Adrenal gland (tissue), 12 donors: ENCODE measurements around the gene RBM27. TPM values are rescaled to one million over a fixed set of nuclear protein-coding genes. Genes with fewer than 3 reads are reported as not detected.

Source experiments
- DNase-seq, 7 donors: peaks; one replicate each; pipeline ENCODE4 v3.0.0-alpha.2; 2019 to 2020
- H3K27ac ChIP-seq, 5 donors: fragments of 200-600 bp; sonication (generic) in 4 of 5; 1 replicate in 3 of 5; 2 replicates in 2 of 5; pipeline versions ENCODE4 v1.5.1 to v1.8.0; 2016 to 2020; ENCODE audit warnings: mild to moderate bottlenecking in 1 of 5
- H3K27me3 ChIP-seq: fragments of 200-600 bp; 2 replicates; pipeline ENCODE4 v1.8.0; 2021
- H3K36me3 ChIP-seq, 2 donors: fragments of 200-600 bp; replicated peaks in 1 of 2; 1 replicate in 1 of 2; 2 replicates in 1 of 2; pipeline versions ENCODE4 v1.5.1 to v1.8.0; 2018 to 2022
- H3K4me1 ChIP-seq, 2 donors: fragments of 200-600 bp; replicated peaks in 1 of 2; 1 replicate in 1 of 2; 2 replicates in 1 of 2; pipeline versions ENCODE4 v1.5.1 to v1.8.0; 2018 to 2021
- H3K4me3 ChIP-seq, 4 donors: fragments of 200-600 bp; sonication (generic) in 3 of 4; one replicate each; pipeline ENCODE4 v1.5.1; 2016 to 2018
- H3K9me3 ChIP-seq, 3 donors: fragments of 200-600 bp; sonication (generic) in 1 of 3; replicated peaks in 1 of 3; 1 replicate in 2 of 3; 2 replicates in 1 of 3; pipeline versions ENCODE4 v1.5.1 to v1.8.0; 2016 to 2021
- CTCF ChIP-seq, 6 experiments: fragments of 450-650 bp in 4 of 6; fragments of 200-600 bp in 2 of 6; sonication (generic) in 1 of 6; IDR thresholded peaks; 1 replicate in 5 of 6; 2 replicates in 1 of 6; pipeline versions ENCODE4 v1.5.1 to v1.8.0; 2016 to 2021; ENCODE audit warnings: antibody characterized with exemption in 6 of 6, mild to moderate bottlenecking in 2 of 6, moderate library complexity in 1 of 6
- POLR2A ChIP-seq, 2 donors: fragments of 450-650 bp; IDR thresholded peaks; one replicate each; pipeline ENCODE4 v1.6.1; 2017; ENCODE audit warnings: antibody characterized with exemption in 2 of 2, mild to moderate bottlenecking in 2 of 2, moderate library complexity in 1 of 2
- WGBS, 4 donors: extraction: QIAGEN DNeasy Blood & Tissue Kit in 2 of 4; methylation state at CpG; one replicate each; pipeline versions ENCODE4 v1.1.5 to v1.1.7; 2013 to 2017; 5-methylcytosine and 5-hydroxymethylcytosine counted together
- intact Hi-C, 2 donors: fragments of 100-400 bp; cut with DNase I; formaldehyde crosslinking; loops; one replicate each; pipeline versions ENCODE4 v1.14.1 to v1.15.0; 2022 to 2023
- polyA plus RNA-seq, 3 donors: library from polyadenylated mRNA; stranded (reverse); fragments of 200-250 nt in 2 of 3; fragments of 350-450 nt in 1 of 3; fragmentation: Illumina TruSeq in 1 of 3; extraction: RNeasy Lipid Tissue Mini Kit (QIAGEN cat#74804) in 1 of 3; gene quantifications; one replicate each; pipeline ENCODE4 v1.2.3, GENCODE V29; 2013 to 2014
- total RNA-seq, 9 donors: library from RNA; depleted of rRNA in 4 of 9; stranded (reverse); fragments of >200 nt in 4 of 9; fragments of 120-200 nt in 1 of 9; fragmentation: NEBNext Ultra II Directional in 1 of 9; extraction: Animal tissue kit (Norgen Biotek cat#: 25700) in 1 of 9; gene quantifications; one replicate each; pipeline versions ENCODE4 v1.1.0 to v1.2.4, GENCODE V29; 2013 to 2023
- donor health status: healthy with polysubstance abuse.
- donor health status: Bipolar disorder and iron deficiency.
- donor health status: DM: yes; HTN: yes; CAD: no.
- donor health status: DM: no; HTN: no; CAD: no.
- donor health status: DM: no; HTN: no; CAD: no.
- donor health status: DM: yes; HTN: yes; CAD: no.

The RBM27 gene
- total and polyA plus RNA-seq, 12 donors: 3.5 to 19.6 (median 12.5) TPM

GRCh38 chr5:146233441-146233840 lies 30.0 kb downstream of the RBM27 start:
- H3K4me3 ChIP-seq: no peak overlapping the region
- intact Hi-C loops: no loop called here

GRCh38 chr5:146238973-146239372 lies 35.6 kb downstream of the RBM27 start:
- 42 to 92% (median 73%) methylated on average over 1 of the region's 1 CpG for WGBS, 4 donors
- Histone ChIP-seq H3K4me1 (peaks cover 0 to 21% of the 10 kb centered on the region in 2 donors), H3K4me3 (no peak overlapping the region), H3K36me3 (peaks cover 0 to 17% of the 10 kb centered on the region in 2 donors), H3K27ac (no peak overlapping the region), H3K9me3 (no peaks in the 10 kb centered on the region), H3K27me3 (no peaks in the 10 kb centered on the region)
- intact Hi-C loops: no loop called here
- TF ChIP-seq POLR2A (IDR thresholded peaks at IDR 0.05) (no peak), CTCF (IDR thresholded peaks at IDR 0.05) (no peak)
- DNase-seq: no peak

More at GRCh38 chr5:146233441-146233840, 30.0 kb downstream of the RBM27 start:
- Histone ChIP-seq H3K27ac (no peak overlapping the region), H3K36me3 (peaks cover 0 to 56% of the 10 kb centered on the region in 2 donors), H3K4me1 (no peaks in the 10 kb centered on the region), H3K9me3 (no peaks in the 10 kb centered on the region), H3K27me3 (no peaks in the 10 kb centered on the region)
- DNase-seq: no peak
- no peak for TF ChIP-seq POLR2A (IDR thresholded peaks at IDR 0.05)
- no peak for TF ChIP-seq CTCF (IDR thresholded peaks at IDR 0.05)
- WGBS, 4 donors: 78 to 89% (median 81%) methylated on average over 5 of the region's 5 CpGs

- intact Hi-C loops: no loop called here
- H3K4me1 ChIP-seq: peaks cover 0 to 24% of the 10 kb centered on the region in 2 donors
- no peak overlapping the region for H3K4me3 ChIP-seq
- peaks cover 0 to 20% of the 10 kb centered on the region in 2 donors for H3K36me3 ChIP-seq
- no peak for DNase-seq
- H3K27me3 ChIP-seq: no peaks in the 10 kb centered on the region
- H3K9me3 ChIP-seq: no peaks in the 10 kb centered on the region
- H3K27ac ChIP-seq: no peak overlapping the region
- TF ChIP-seq POLR2A (IDR thresholded peaks at IDR 0.05): no peak
- TF ChIP-seq CTCF (IDR thresholded peaks at IDR 0.05): no peak
- WGBS, 4 donors: 84 to 88% (median 87%) methylated on average over 2 of the region's 2 CpGs
Measured at GRCh38 chr5:146240951-146241350, 37.5 kb downstream of the RBM27 start.

GRCh38 chr5:146243247-146243646 lies 39.8 kb downstream of the RBM27 start:
- H3K36me3 ChIP-seq: peaks cover 0 to 6% of the 10 kb centered on the region in 2 donors
- TF ChIP-seq POLR2A (IDR thresholded peaks at IDR 0.05) (no peak), CTCF (IDR thresholded peaks at IDR 0.05) (no peak)
- intact Hi-C loops: no loop called here
- H3K9me3 ChIP-seq: no peaks in the 10 kb centered on the region
- H3K4me3 ChIP-seq: no peak overlapping the region
- H3K27me3 ChIP-seq: no peaks in the 10 kb centered on the region
- 83 to 93% (median 85%) methylated on average over 3 of the region's 3 CpGs for WGBS, 4 donors
- DNase-seq: no peak
- H3K27ac ChIP-seq: no peak overlapping the region
- H3K4me1 ChIP-seq: peaks cover 0 to 24% of the 10 kb centered on the region in 2 donors
